ENCODE data around the gene GTF2B. TPM values are rescaled to one million over a fixed set of nuclear protein-coding genes. Genes with fewer than 3 reads are reported as not detected.
"Not testable (repeated sequence)": the region's sequence is repeated elsewhere in the genome, so short reads cannot be mapped to it uniquely, and the experiment has no call there.

GTF2B gene
- total RNA-seq, 2 donors from 2014 or later: 18.6 to 19.9 TPM

DNA sequence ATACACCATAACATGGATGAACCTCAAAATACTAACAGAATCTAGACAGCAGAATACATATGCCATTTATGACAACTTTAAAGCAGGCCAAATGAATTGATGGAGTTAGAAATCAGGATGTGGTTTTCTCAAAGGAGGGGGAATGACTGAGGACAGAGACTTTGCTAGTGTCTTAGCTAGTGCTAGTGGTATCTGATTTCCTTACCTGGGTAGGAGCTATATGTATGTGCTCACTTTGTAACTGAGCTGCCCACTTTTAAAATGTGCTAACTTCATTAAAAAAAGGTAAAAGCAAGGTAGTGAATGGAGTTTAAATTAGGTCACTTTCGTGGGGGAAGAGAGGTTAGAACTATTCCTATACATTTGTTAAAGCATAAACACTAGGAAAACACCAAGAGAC is 2.6 kb downstream of the GTF2B start:
- H3K9me3 ChIP-seq (ENCODE audit: control insufficient read depth, low read length): no peaks in the 10 kb centered on the region
- H3K36me3 Mint-ChIP-seq (ENCODE audit: low read depth): peaks cover 18% of the 10 kb centered on the region
- no peak for DNase-seq
- H3K27me3 ChIP-seq (ENCODE audit: control insufficient read depth, insufficient read depth, low read length, poor library complexity, severe bottlenecking): no peaks in the 10 kb centered on the region
- H3K36me3 ChIP-seq (ENCODE audit: control insufficient read depth, insufficient read depth, low read length): peaks cover 33% of the 10 kb centered on the region
- H3K27ac Mint-ChIP-seq: no peak overlapping the region
- TF ChIP-seq, protein P1, sequence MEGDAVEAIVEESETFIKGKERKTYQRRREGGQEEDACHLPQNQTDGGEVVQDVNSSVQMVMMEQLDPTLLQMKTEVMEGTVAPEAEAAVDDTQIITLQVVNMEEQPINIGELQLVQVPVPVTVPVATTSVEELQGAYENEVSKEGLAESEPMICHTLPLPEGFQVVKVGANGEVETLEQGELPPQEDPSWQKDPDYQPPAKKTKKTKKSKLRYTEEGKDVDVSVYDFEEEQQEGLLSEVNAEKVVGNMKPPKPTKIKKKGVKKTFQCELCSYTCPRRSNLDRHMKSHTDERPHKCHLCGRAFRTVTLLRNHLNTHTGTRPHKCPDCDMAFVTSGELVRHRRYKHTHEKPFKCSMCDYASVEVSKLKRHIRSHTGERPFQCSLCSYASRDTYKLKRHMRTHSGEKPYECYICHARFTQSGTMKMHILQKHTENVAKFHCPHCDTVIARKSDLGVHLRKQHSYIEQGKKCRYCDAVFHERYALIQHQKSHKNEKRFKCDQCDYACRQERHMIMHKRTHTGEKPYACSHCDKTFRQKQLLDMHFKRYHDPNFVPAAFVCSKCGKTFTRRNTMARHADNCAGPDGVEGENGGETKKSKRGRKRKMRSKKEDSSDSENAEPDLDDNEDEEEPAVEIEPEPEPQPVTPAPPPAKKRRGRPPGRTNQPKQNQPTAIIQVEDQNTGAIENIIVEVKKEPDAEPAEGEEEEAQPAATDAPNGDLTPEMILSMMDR (conservative IDR thresholded peaks at IDR 0.05): no peak
- WGBS, 2 experiments (ENCODE audit: insufficient coverage in 1 of 2, insufficient read length in 1 of 2): 100% methylated on average over 1 of the region's 1 CpG; no CpG with 5 or more reads in 1 of the 2 experiments
- no peaks in the 10 kb centered on the region for H3K27me3 Mint-ChIP-seq (ENCODE audit: insufficient read depth)
- no peak overlapping the region for H3K4me3 Mint-ChIP-seq
- H3K4me3 ChIP-seq (ENCODE audit: low read length): no peak overlapping the region
- H3K4me1 ChIP-seq (ENCODE audit: control insufficient read depth, insufficient read depth, low read length): no peaks in the 10 kb centered on the region
- H3K27ac ChIP-seq (ENCODE audit: low read depth, low read length): no peak overlapping the region
- H3K9ac ChIP-seq (ENCODE audit: extremely low read depth, low read length, poor library complexity, severe bottlenecking): no peak overlapping the region
- peaks cover 8% of the 10 kb centered on the region for H3K4me1 Mint-ChIP-seq
- H3K9me3 Mint-ChIP-seq: no peaks in the 10 kb centered on the region

- Histone ChIP-seq H3K9me3 (ENCODE audit: control insufficient read depth, low read length) (no peaks in the 10 kb centered on the region), H3K27me3 (ENCODE audit: control insufficient read depth, insufficient read depth, low read length, poor library complexity, severe bottlenecking) (no peaks in the 10 kb centered on the region), H3K9ac (ENCODE audit: extremely low read depth, low read length, poor library complexity, severe bottlenecking) (no peak overlapping the region), H3K27ac (ENCODE audit: low read depth, low read length) (no peak overlapping the region), H3K4me1 (ENCODE audit: control insufficient read depth, insufficient read depth, low read length) (no peaks in the 10 kb centered on the region), H3K4me3 (ENCODE audit: low read length) (no peak overlapping the region), H3K36me3 (ENCODE audit: control insufficient read depth, insufficient read depth, low read length) (peaks cover 51% of the 10 kb centered on the region)
- Mint-ChIP-seq H3K4me1 (peaks cover 8% of the 10 kb centered on the region), H3K36me3 (ENCODE audit: low read depth) (peaks cover 33% of the 10 kb centered on the region), H3K4me3 (no peak overlapping the region), H3K27me3 (ENCODE audit: insufficient read depth) (no peaks in the 10 kb centered on the region), H3K9me3 (no peaks in the 10 kb centered on the region), H3K27ac (no peak overlapping the region)
- WGBS, 2 experiments (ENCODE audit: insufficient coverage in 1 of 2, insufficient read length in 1 of 2): 83 to 97% methylated on average over 1 to 3 of the region's 3 CpGs
- no peak for DNase-seq
- TF ChIP-seq, protein P1 (conservative IDR thresholded peaks at IDR 0.05): no peak
These were observed 5.4 kb downstream of the GTF2B start for GRCh38 chr1:88885933-88886332.

- no peaks in the 10 kb centered on the region for H3K4me1 ChIP-seq (ENCODE audit: control insufficient read depth, insufficient read depth, low read length)
- H3K9ac ChIP-seq (ENCODE audit: extremely low read depth, low read length, poor library complexity, severe bottlenecking): no peak overlapping the region
- Mint-ChIP-seq H3K4me1 (no peaks in the 10 kb centered on the region), H3K4me3 (no peak overlapping the region), H3K9me3 (no peaks in the 10 kb centered on the region), H3K27ac (no peak overlapping the region), H3K36me3 (ENCODE audit: low read depth) (peaks cover 35% of the 10 kb centered on the region), H3K27me3 (ENCODE audit: insufficient read depth) (no peaks in the 10 kb centered on the region)
- 82 to 94% methylated on average over 3 of the region's 3 CpGs for WGBS, 2 experiments (ENCODE audit: insufficient coverage in 1 of 2, insufficient read length in 1 of 2)
- no peaks in the 10 kb centered on the region for H3K27me3 ChIP-seq (ENCODE audit: control insufficient read depth, insufficient read depth, low read length, poor library complexity, severe bottlenecking)
- DNase-seq: no peak
- H3K9me3 ChIP-seq (ENCODE audit: control insufficient read depth, low read length): no peaks in the 10 kb centered on the region
- TF ChIP-seq, protein P1 (conservative IDR thresholded peaks at IDR 0.05): no peak
- H3K4me3 ChIP-seq (ENCODE audit: low read length): no peak overlapping the region
- peaks cover 51% of the 10 kb centered on the region for H3K36me3 ChIP-seq (ENCODE audit: control insufficient read depth, insufficient read depth, low read length)
- no peak overlapping the region for H3K27ac ChIP-seq (ENCODE audit: low read depth, low read length)
These were observed 8.2 kb downstream of the GTF2B start for GRCh38 chr1:88883156-88883555.

DNA sequence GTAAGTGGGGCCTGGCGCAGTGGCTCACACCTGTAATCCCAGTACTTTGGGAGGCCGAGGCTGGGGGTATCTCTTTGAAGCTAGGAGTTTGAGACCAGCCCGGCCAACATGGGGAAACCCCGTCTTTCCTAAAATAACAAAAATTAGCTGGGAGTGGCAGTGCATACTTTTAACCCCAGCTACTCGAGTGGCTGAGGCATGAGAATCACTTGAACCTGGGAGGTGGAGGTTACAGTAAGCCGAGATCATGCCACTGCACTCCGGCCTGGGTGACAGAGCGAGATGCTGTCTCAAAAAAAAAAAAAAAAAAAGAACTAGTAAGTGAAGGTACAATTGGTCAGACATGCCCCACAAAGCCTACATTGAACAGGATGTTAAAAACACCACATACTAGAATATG is 10.7 kb downstream of the GTF2B start:
- H3K4me1 Mint-ChIP-seq; H3K9ac ChIP-seq (ENCODE audit: extremely low read depth, low read length, poor library complexity, severe bottlenecking); H3K27ac ChIP-seq (ENCODE audit: low read depth, low read length); H3K27me3 Mint-ChIP-seq (ENCODE audit: insufficient read depth); H3K9me3 Mint-ChIP-seq; H3K4me1 ChIP-seq (ENCODE audit: control insufficient read depth, insufficient read depth, low read length); H3K4me3 Mint-ChIP-seq; H3K27ac Mint-ChIP-seq; DNase-seq; H3K4me3 ChIP-seq (ENCODE audit: low read length); H3K9me3 ChIP-seq (ENCODE audit: control insufficient read depth, low read length); H3K27me3 ChIP-seq (ENCODE audit: control insufficient read depth, insufficient read depth, low read length, poor library complexity, severe bottlenecking): not testable (repeated sequence)
- 87 to 97% methylated on average over 4 to 8 of the region's 8 CpGs for WGBS, 2 experiments (ENCODE audit: insufficient coverage in 1 of 2, insufficient read length in 1 of 2)
- H3K36me3 Mint-ChIP-seq (ENCODE audit: low read depth): peaks cover 27% of the 10 kb centered on the region
- H3K36me3 ChIP-seq (ENCODE audit: control insufficient read depth, insufficient read depth, low read length): peaks cover 32% of the 10 kb centered on the region
